ENCODE measurements around the gene AFF3.

- no peak for TF ChIP-seq ZNF777 (CRISPR knock-in tag; IDR thresholded peaks at IDR 0.05)
- TF ChIP-seq MIER3 (CRISPR knock-in tag; IDR thresholded peaks at IDR 0.05; ENCODE audit: borderline replicate concordance) = no peak
- no peak for TF ChIP-seq CTCF (CRISPR knock-in tag; IDR thresholded peaks at IDR 0.05)
- TF ChIP-seq NFYB (CRISPR knock-in tag; IDR thresholded peaks at IDR 0.05) = no peak
- TF ChIP-seq RARA (CRISPR knock-in tag; IDR thresholded peaks at IDR 0.05) = no peak
- no peak for TF ChIP-seq POLR2A (IDR thresholded peaks at IDR 0.05; ENCODE audit: insufficient read depth in 1 of 2, low read depth in 2 of 2, low read length in 2 of 2)
Observed at GRCh38 chr2:99877963-99878362, 264.4 kb downstream of the AFF3 start.

All from HepG2 (cell line).